HepG2 (cell line): ENCODE measurements around the gene CAMK1D. TPM values are rescaled to one million over a fixed set of nuclear protein-coding genes. Genes with fewer than 3 reads are reported as not detected.
A peak's percentile ranks its signal among the peaks of the same experiment; 100 is the strongest.

Experiments used
- ATAC-seq: fragments of 200-7000 bp; cut with Tn5 transposase; 3 replicates; pipeline ENCODE4 v1.9.1; 2020; ENCODE audit warnings: mild to moderate bottlenecking, moderate library complexity
- BruUV-seq: library from RNA; stranded (reverse); fragments of 400-500 nt; replicated peaks from 2 replicates; lab custom pipeline; 2021; lab: Mats Ljungman, UMichigan
- CTCF ChIA-PET: fragments of 300-600 bp; formaldehyde crosslinking; extraction: SDS; loops from one replicate; lab custom pipeline; 2021; ENCODE audit warnings: low total read pairs, inconsistent platforms, low intra/inter-chr PET ratio; lab: Yijun Ruan, JAX
- POLR2A ChIA-PET: fragments of 350-600 bp; sonication (Branson Sonifier 250); formaldehyde crosslinking; loops from one replicate; lab custom pipeline; 2020; ENCODE audit warnings: antibody characterized with exemption, inconsistent platforms; lab: Yijun Ruan, JAX
- DNase-seq: peaks from one replicate; pipeline ENCODE4 v3.0.0-alpha.2; 2015; ENCODE audit warnings: low spot score
- FAIRE-seq: peaks from 3 replicates; lab custom pipeline; 2011; peaks lifted over from hg19 to GRCh38; lab: Jason Lieb, UNC
- H2AFZ ChIP-seq: one replicate; pipeline ENCODE4 v1.6.1; 2011; ENCODE audit warnings: low read length, inconsistent platforms
- H3K27ac ChIP-seq: fragments of 300-600 bp; 3 replicates; pipeline ENCODE4 v1.8.0; 2011; ENCODE audit warnings: mixed run types, mild to moderate bottlenecking, mixed read lengths, low read length, inconsistent platforms; ENCODE audit not compliant: insufficient read depth; ENCODE audit errors: extremely low read length
- H3K27me3 ChIP-seq, 2 experiments: fragments of 200-600 bp in 1 of 2; 2 replicates in 1 of 2; 3 replicates in 1 of 2; pipeline versions ENCODE4 v1.6.0 to v1.8.0; 2011; ENCODE audit warnings: low read length in 2 of 2, mild to moderate bottlenecking in 2 of 2, moderate library complexity in 2 of 2, inconsistent platforms in 1 of 2; ENCODE audit not compliant: insufficient read depth in 2 of 2, control insufficient read depth in 1 of 2
- H3K36me3 ChIP-seq, 2 experiments: fragments of 200-600 bp in 1 of 2; replicated peaks in 1 of 2; 2 replicates in 1 of 2; 3 replicates in 1 of 2; pipeline versions ENCODE4 v1.5.1 to v1.8.0; 2011; ENCODE audit warnings: low read length in 2 of 2, inconsistent platforms in 1 of 2; ENCODE audit not compliant: insufficient read depth in 2 of 2, control insufficient read depth in 1 of 2
- H3K4me1 ChIP-seq: 2 replicates; pipeline ENCODE4 v1.5.1; 2012; ENCODE audit warnings: low read length, inconsistent platforms; ENCODE audit not compliant: insufficient read depth
- H3K4me2 ChIP-seq: 2 replicates; pipeline ENCODE4 v1.6.0; 2011; ENCODE audit warnings: low read depth, low read length, inconsistent platforms
- H3K4me3 ChIP-seq, 3 experiments: fragments of 200-600 bp in 1 of 3; sonication (generic), shearing (Covaris generic) in 1 of 3; replicated peaks in 1 of 3; 2 replicates each; pipeline ENCODE4 v1.5.1; 2011 to 2016; ENCODE audit warnings: low read length in 3 of 3, inconsistent platforms in 2 of 3, low read depth in 2 of 3, mild to moderate bottlenecking in 2 of 3, control low read depth in 1 of 3, mixed read lengths in 1 of 3; ENCODE audit not compliant: insufficient read depth in 1 of 3
- H3K79me2 ChIP-seq: one replicate; pipeline ENCODE4 v1.6.1; 2011; ENCODE audit warnings: low read length, inconsistent platforms; ENCODE audit not compliant: insufficient read depth
- H3K9ac ChIP-seq: 2 replicates; pipeline ENCODE4 v1.6.0; 2011; ENCODE audit warnings: mild to moderate bottlenecking, low read depth, low read length, inconsistent platforms; ENCODE audit not compliant: insufficient read depth
- H3K9me3 ChIP-seq: 2 replicates; pipeline ENCODE4 v1.5.1; 2012; ENCODE audit warnings: mild to moderate bottlenecking, low read length
- H4K20me1 ChIP-seq: 2 replicates; pipeline ENCODE4 v1.6.0; 2011; ENCODE audit warnings: inconsistent platforms, mild to moderate bottlenecking, low read length, moderate library complexity; ENCODE audit not compliant: insufficient read depth
- GLMP ChIP-seq: sonication (generic); formaldehyde crosslinking; IDR thresholded peaks from 2 replicates; pipeline ENCODE4 v1.9.0; 2021; ENCODE audit warnings: missing genetic modification reagents, mild to moderate bottlenecking, borderline replicate concordance
- MNT ChIP-seq: fragments of 450-650 bp; IDR thresholded peaks from 2 replicates; pipeline ENCODE4 v1.6.1; 2016
- STAG1 ChIP-seq: sonication (generic); formaldehyde crosslinking; IDR thresholded peaks from 2 replicates; pipeline ENCODE4 v1.4.0; 2020; ENCODE audit warnings: missing genetic modification reagents
- ZFP90 ChIP-seq: sonication (generic); formaldehyde crosslinking; IDR thresholded peaks from 2 replicates; pipeline ENCODE4 v1.8.0; 2022; ENCODE audit warnings: missing genetic modification reagents, mild to moderate bottlenecking, inconsistent platforms, borderline replicate concordance
- ZNF142 ChIP-seq: sonication (generic); formaldehyde crosslinking; IDR thresholded peaks from 2 replicates; pipeline ENCODE4 v1.4.0; 2020; ENCODE audit warnings: missing genetic modification reagents
- ZNF775 ChIP-seq: sonication (generic); formaldehyde crosslinking; IDR thresholded peaks from 2 replicates; pipeline ENCODE4 v1.4.0; 2020; ENCODE audit warnings: missing genetic modification reagents, mild to moderate bottlenecking, moderate library complexity, borderline replicate concordance
- WGBS: methylation state at CpG from one replicate; pipeline ENCODE4 v1.1.6; 2017; ENCODE audit warnings: low lambda C conversion rate; 5-methylcytosine and 5-hydroxymethylcytosine counted together
- in situ Hi-C: cut with HindIII; loops from 2 replicates; pipeline ENCODE4 v1.10.0; 2017; ENCODE audit warnings: low pct_unique_long_range_greater_than_20kb; ENCODE audit not compliant: extremely low pct_ligation_motif_present
- intact Hi-C: fragments of 100-400 bp; cut with micrococcal nuclease; formaldehyde crosslinking; loops from one replicate; pipeline ENCODE4 v1.10.0; 2022; ENCODE audit not compliant: unreplicated experiment
- polyA plus RNA-seq, 8 experiments: library from polyadenylated mRNA; depleted of rRNA in 3 of 8; stranded (reverse) in 7 of 8; unstranded in 1 of 8; fragments of >200 nt; fragmentation: Illumina TruSeq in 4 of 8; extraction: Trizol in 4 of 8; gene quantifications; 2 replicates each; pipeline versions ENCODE4 v1.2.1 to v1.2.3, GENCODE V29; 2011 to 2016; ENCODE audit warnings: low read depth in 4 of 8, missing spikeins in 1 of 8, mixed read lengths in 1 of 8; ENCODE audit not compliant: insufficient read depth in 1 of 8
- total RNA-seq, 5 experiments: library from RNA; depleted of rRNA; stranded (reverse); fragments of >200 nt; fragmentation: Illumina TruSeq; extraction: Trizol; gene quantifications; 2 replicates each; pipeline ENCODE4 v1.2.3, GENCODE V29; 2016; ENCODE audit warnings: low read depth in 1 of 5
- TF ChIP-seq, protein P1 (sequence below): sonication (generic); formaldehyde crosslinking; IDR thresholded peaks from 2 replicates; pipeline ENCODE4 v1.8.0; 2022; ENCODE audit warnings: mild to moderate bottlenecking, missing genetic modification reagents; ENCODE audit not compliant: insufficient replicate concordance

Gene CAMK1D
- total and polyA plus RNA-seq, 2 of the 13 experiments (the other 11 are each of a cell fraction or from before 2014, with no cell fraction given), result under 0.01 TPM; not detected in 1

GRCh38 chr10:12549297-12549696 lies 199.9 kb downstream of the CAMK1D start:
- CTCF ChIA-PET, result no interaction called here
- ATAC-seq (peak; percentile 49; the same call in 2 of the 3 replicates), FAIRE-seq (no peak), DNase-seq (no peak)
- H3K27me3 ChIP-seq, result peaks cover 0 to 4% of the 10 kb centered on the region in 2 experiments; a peak in 2 of 5 replicates
- POLR2A ChIA-PET, result no interaction called here
- BruUV-seq, result no TSS peak
- TF ChIP-seq STAG1 (CRISPR knock-in tag), result peak; percentile 28; the same call in 1 of the 2 replicates
- 0 out of 2 replicates have a peak, but pooled peaks have one; percentile 6 for TF ChIP-seq MNT
- TF ChIP-seq ZNF775, result no peak
- no peaks in the 10 kb centered on the region for H3K79me2 ChIP-seq
- H3K9ac ChIP-seq, result no peak overlapping the region
- no peak overlapping the region for H3K4me2 ChIP-seq
- no peaks in the 10 kb centered on the region for H4K20me1 ChIP-seq
- in situ Hi-C loops, result no loop called here
- H3K4me1 ChIP-seq, result no peaks in the 10 kb centered on the region
- no peak overlapping the region for H3K27ac ChIP-seq
- no peaks in the 10 kb centered on the region for H3K9me3 ChIP-seq
- H2AFZ ChIP-seq, result no peak overlapping the region
- intact Hi-C loops, result no loop called here
- no peaks in the 10 kb centered on the region for H3K36me3 ChIP-seq
- no peak overlapping the region for H3K4me3 ChIP-seq
- WGBS, result 18% methylated on average over 4 of the region's 5 CpGs

DNA sequence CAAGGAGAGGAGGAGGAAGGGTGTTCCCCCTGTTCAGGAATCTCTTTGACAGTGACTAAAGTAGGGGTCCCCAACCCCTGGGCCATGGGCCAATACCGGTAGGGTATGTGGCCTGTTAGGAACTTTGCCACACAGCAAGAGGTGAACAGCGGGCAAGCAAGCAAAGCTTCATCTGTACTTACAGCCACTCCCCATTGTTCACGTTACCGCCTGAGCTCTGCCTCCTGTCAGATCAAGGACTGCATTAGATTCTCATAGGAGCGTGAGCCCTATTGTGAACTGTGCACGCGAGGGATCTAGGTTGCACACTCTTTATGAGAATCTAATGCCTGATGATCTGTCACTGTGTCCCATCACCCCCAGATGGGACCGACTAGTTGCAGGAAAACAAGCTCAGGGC lies 201.6 kb downstream of the CAMK1D start:
- Histone ChIP-seq H3K9ac (no peak overlapping the region), H3K36me3 (no peaks in the 10 kb centered on the region), H3K4me1 (no peaks in the 10 kb centered on the region), H4K20me1 (no peaks in the 10 kb centered on the region), H3K79me2 (no peaks in the 10 kb centered on the region), H3K27ac (no peak overlapping the region), H3K27me3 (peaks cover 0 to 8% of the 10 kb centered on the region in 2 experiments; a peak in 2 of 5 replicates), H3K4me3 (no peak overlapping the region), H3K9me3 (no peaks in the 10 kb centered on the region), H2AFZ (no peak overlapping the region), H3K4me2 (no peak overlapping the region)
- in situ Hi-C loops (no loop called here), intact Hi-C loops (no loop called here)
- WGBS, result 68% methylated on average over 7 of the region's 8 CpGs
- CTCF ChIA-PET, result no interaction called here
- POLR2A ChIA-PET, result no interaction called here
- FAIRE-seq, result no peak
- DNase-seq, result no peak
- no TSS peak for BruUV-seq
- no peak for ATAC-seq
- TF ChIP-seq, protein P1, sequence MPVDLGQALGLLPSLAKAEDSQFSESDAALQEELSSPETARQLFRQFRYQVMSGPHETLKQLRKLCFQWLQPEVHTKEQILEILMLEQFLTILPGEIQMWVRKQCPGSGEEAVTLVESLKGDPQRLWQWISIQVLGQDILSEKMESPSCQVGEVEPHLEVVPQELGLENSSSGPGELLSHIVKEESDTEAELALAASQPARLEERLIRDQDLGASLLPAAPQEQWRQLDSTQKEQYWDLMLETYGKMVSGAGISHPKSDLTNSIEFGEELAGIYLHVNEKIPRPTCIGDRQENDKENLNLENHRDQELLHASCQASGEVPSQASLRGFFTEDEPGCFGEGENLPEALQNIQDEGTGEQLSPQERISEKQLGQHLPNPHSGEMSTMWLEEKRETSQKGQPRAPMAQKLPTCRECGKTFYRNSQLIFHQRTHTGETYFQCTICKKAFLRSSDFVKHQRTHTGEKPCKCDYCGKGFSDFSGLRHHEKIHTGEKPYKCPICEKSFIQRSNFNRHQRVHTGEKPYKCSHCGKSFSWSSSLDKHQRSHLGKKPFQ, result no peak
- TF ChIP-seq ZFP90, result no peak
- TF ChIP-seq ZNF142, result no peak
- no peak for TF ChIP-seq GLMP (CRISPR knock-in tag)
